Endothelial cell of umbilical vein (primary cell): ENCODE data around the gene R3HCC1L. TPM values are rescaled to one million over a fixed set of nuclear protein-coding genes. Genes with fewer than 3 reads are reported as not detected.

Experiments used
- BruUV-seq: library from RNA; stranded (reverse); fragments of 400-500 nt; replicated peaks from 2 replicates; lab custom pipeline; 2021; lab: Mats Ljungman, UMichigan
- CTCF ChIA-PET: fragments of 300-600, 350-600 bp; sonication (Branson Sonifier 250); formaldehyde crosslinking; loops from one replicate; lab custom pipeline; 2021; ENCODE audit warnings: antibody characterized with exemption, inconsistent platforms; lab: Charles Lee
- POLR2A ChIA-PET: fragments of 300-600, 350-600 bp; sonication (Branson Sonifier 250); formaldehyde crosslinking; loops from one replicate; lab custom pipeline; 2021; ENCODE audit warnings: antibody characterized with exemption, inconsistent platforms; lab: Charles Lee
- DNase-seq: peaks from one replicate; pipeline ENCODE4 v3.0.0-alpha.2; 2011; ENCODE audit warnings: low read depth, low spot score
- FAIRE-seq: peaks from 2 replicates; lab custom pipeline; 2011; peaks lifted over from hg19 to GRCh38; lab: Jason Lieb, UNC
- H2AFZ ChIP-seq: 2 replicates; pipeline ENCODE4 v1.6.0; 2012; ENCODE audit warnings: low read depth, low read length, control low read depth, inconsistent platforms
- H3K27ac ChIP-seq: 2 replicates; pipeline ENCODE4 v1.5.1; 2011; ENCODE audit warnings: low read depth, mild to moderate bottlenecking, control low read depth, low read length, moderate library complexity; ENCODE audit not compliant: insufficient read depth
- H3K27me3 ChIP-seq, 2 experiments: 2 replicates each; pipeline versions ENCODE4 v1.6.0 to v1.6.1; 2011; ENCODE audit warnings: low read length in 2 of 2, mixed read lengths in 1 of 2; ENCODE audit not compliant: control insufficient read depth in 2 of 2, insufficient read depth in 2 of 2
- H3K36me3 ChIP-seq, 2 experiments: 2 replicates in 1 of 2; 3 replicates in 1 of 2; pipeline ENCODE4 v1.5.1; 2011; ENCODE audit warnings: low read length in 2 of 2, mild to moderate bottlenecking in 1 of 2, moderate library complexity in 1 of 2; ENCODE audit not compliant: control insufficient read depth in 2 of 2, insufficient read depth in 2 of 2; ENCODE audit errors: extremely low read depth in 1 of 2
- H3K4me1 ChIP-seq: 3 replicates; pipeline ENCODE4 v1.5.1; 2011; ENCODE audit warnings: mild to moderate bottlenecking, low read length; ENCODE audit not compliant: control insufficient read depth, insufficient read depth; ENCODE audit errors: extremely low read depth
- H3K4me2 ChIP-seq: 2 replicates; pipeline ENCODE4 v1.6.1; 2011; ENCODE audit warnings: low read length, control low read depth, mixed read lengths; ENCODE audit not compliant: insufficient read depth
- H3K4me3 ChIP-seq, 3 experiments: fragments of 200-600 bp in 1 of 3; sonication (generic), shearing (Covaris generic) in 1 of 3; replicated peaks in 1 of 3; 2 replicates each; pipeline ENCODE4 v1.5.1; 2011 to 2016; ENCODE audit warnings: control low read depth in 3 of 3, low read length in 3 of 3, mild to moderate bottlenecking in 2 of 3, inconsistent platforms in 1 of 3, low read depth in 1 of 3, moderate library complexity in 1 of 3; ENCODE audit not compliant: insufficient read depth in 1 of 3
- H3K79me2 ChIP-seq: 2 replicates; pipeline ENCODE4 v1.6.0; 2012; ENCODE audit warnings: low read length, inconsistent platforms; ENCODE audit not compliant: control insufficient read depth, insufficient read depth
- H3K9ac ChIP-seq: replicated peaks from 2 replicates; pipeline ENCODE3; 2011; ENCODE audit warnings: low read length, control low read depth; ENCODE audit not compliant: insufficient read depth; ENCODE audit errors: extremely low read depth
- H3K9me1 ChIP-seq: replicated peaks from 3 replicates; pipeline ENCODE4 v1.6.0; 2011; ENCODE audit warnings: mild to moderate bottlenecking, low read length; ENCODE audit not compliant: control insufficient read depth, insufficient read depth; ENCODE audit errors: extremely low read depth
- H3K9me3 ChIP-seq: replicated peaks from 2 replicates; pipeline ENCODE4 v1.5.1; 2012; ENCODE audit warnings: low read length, inconsistent platforms; ENCODE audit not compliant: control insufficient read depth, insufficient read depth
- H4K20me1 ChIP-seq: replicated peaks from 2 replicates; pipeline ENCODE3; 2011; ENCODE audit warnings: mild to moderate bottlenecking, low read length; ENCODE audit not compliant: control insufficient read depth, insufficient read depth; ENCODE audit errors: extremely low read depth
- CTCF ChIP-seq, 2 donors: IDR thresholded peaks; 1 replicate in 1 of 2; 2 replicates in 1 of 2; pipeline ENCODE4 v1.5.1; 2011; ENCODE audit warnings: low read length in 2 of 2, mild to moderate bottlenecking in 2 of 2, moderate library complexity in 2 of 2, control low read depth in 1 of 2, inconsistent platforms in 1 of 2, low read depth in 1 of 2; ENCODE audit not compliant: insufficient read depth in 1 of 2; ENCODE audit errors: extremely low read depth in 1 of 2
- EZH2 ChIP-seq: IDR thresholded peaks from 2 replicates; pipeline ENCODE4 v1.6.1; 2012; ENCODE audit warnings: borderline replicate concordance, low read depth, mild to moderate bottlenecking, moderate library complexity, low read length, inconsistent platforms; ENCODE audit not compliant: severe bottlenecking
- FOS ChIP-seq: IDR thresholded peaks from 2 replicates; pipeline ENCODE4 v1.6.1; 2011; ENCODE audit warnings: mild to moderate bottlenecking, low read length, moderate library complexity, borderline replicate concordance; ENCODE audit not compliant: insufficient read depth
- GATA2 ChIP-seq: IDR thresholded peaks from 2 replicates; pipeline ENCODE4 v1.7.0; 2011; ENCODE audit warnings: low read depth, mild to moderate bottlenecking, moderate library complexity, mixed read lengths, low read length; ENCODE audit not compliant: insufficient read length, insufficient read depth
- JUN ChIP-seq: IDR thresholded peaks from 2 replicates; pipeline ENCODE4 v1.6.1; 2011; ENCODE audit warnings: borderline replicate concordance, low read depth; ENCODE audit not compliant: insufficient read length, insufficient read depth
- MAX ChIP-seq: IDR thresholded peaks from 2 replicates; pipeline ENCODE4 v1.6.1; 2011; ENCODE audit not compliant: insufficient read depth, insufficient read length
- MYC ChIP-seq: IDR thresholded peaks from one replicate; pipeline ENCODE4 v1.6.1; 2011; ENCODE audit warnings: mild to moderate bottlenecking, low read depth, low read length
- POLR2A ChIP-seq: IDR thresholded peaks from 2 replicates; pipeline ENCODE4 v1.6.1; 2012; ENCODE audit warnings: low read depth, mild to moderate bottlenecking, control low read depth, low read length
- POLR2AphosphoS5 ChIP-seq: IDR thresholded peaks from 2 replicates; pipeline ENCODE4 v1.6.1; 2012; ENCODE audit warnings: low read depth, mild to moderate bottlenecking, control low read depth, low read length, moderate library complexity; ENCODE audit not compliant: insufficient read depth
- dilution Hi-C: fragments of 300-500 bp; cut with MboI; formaldehyde crosslinking; loops from one replicate; pipeline ENCODE4 v1.15.0; 2019; ENCODE audit warnings: low sequenced_read_pairs; ENCODE audit not compliant: extremely low pct_ligation_motif_present
- intact Hi-C: fragments of 100-400 bp; cut with micrococcal nuclease; formaldehyde crosslinking; loops from one replicate; pipeline ENCODE4 v1.10.0; 2022
- polyA plus RNA-seq, 4 experiments: library from polyadenylated mRNA; depleted of rRNA in 3 of 4; stranded (reverse) in 3 of 4; unstranded in 1 of 4; fragments of >200 nt; gene quantifications; 2 replicates each; pipeline versions ENCODE4 v1.2.1 to v1.2.3, GENCODE V29; 2011 to 2012; ENCODE audit warnings: missing spikeins in 1 of 4
- total RNA-seq: library from RNA; stranded (reverse); gene quantifications from 2 replicates; pipeline ENCODE4 v1.2.3, GENCODE V29; 2021

R3HCC1L gene
- total and polyA plus RNA-seq, 2 donors (not counting 3 experiments of a cell fraction or from before 2014, with no cell fraction given): 6.3 to 12.4 TPM

- DNase-seq (no peak), FAIRE-seq (no peak)
- Histone ChIP-seq H3K4me3 (no peak overlapping the region), H3K4me2 (no peak overlapping the region), H3K79me2 (no peaks in the 10 kb centered on the region), H3K27ac (no peak overlapping the region), H3K27me3 (no peaks in the 10 kb centered on the region), H3K9ac (no peak overlapping the region), H3K9me1 (no peaks in the 10 kb centered on the region), H3K9me3 (no peaks in the 10 kb centered on the region), H4K20me1 (no peaks in the 10 kb centered on the region), H2AFZ (no peak overlapping the region), H3K36me3 (no peaks in the 10 kb centered on the region), H3K4me1 (no peaks in the 10 kb centered on the region)
- TF ChIP-seq MYC (no peak), GATA2 (no peak), JUN (no peak), CTCF (IDR thresholded peaks at IDR 0.05; ENCODE audit: extremely low read depth in 1 of 2, insufficient read depth in 1 of 2, low read depth in 1 of 2, low read length in 2 of 2) (no peak)
- intact Hi-C loops: no loop called here
- dilution Hi-C loops: no loop called here
- no TSS peak for BruUV-seq
- ChIA-PET CTCF (no interaction called here), POLR2A (no interaction called here)
Measured at GRCh38 chr10:98257961-98258360, 123.5 kb downstream of the R3HCC1L start.

- no peaks in the 10 kb centered on the region for H4K20me1 ChIP-seq
- CTCF ChIA-PET: interaction anchor here (0.8 kb wide), 1 partner anchor 88 kb away, joined by 3 read pairs; no protein-coding TSS in a partner anchor
- no peaks in the 10 kb centered on the region for H3K4me1 ChIP-seq
- H3K4me3 ChIP-seq: no peak overlapping the region
- H3K27me3 ChIP-seq: no peaks in the 10 kb centered on the region
- dilution Hi-C loops (no loop called here), intact Hi-C loops (no loop called here)
- H3K79me2 ChIP-seq: no peaks in the 10 kb centered on the region
- no peaks in the 10 kb centered on the region for H3K36me3 ChIP-seq
- DNase-seq: no peak
- H3K27ac ChIP-seq: no peak overlapping the region
- H3K4me2 ChIP-seq: no peak overlapping the region
- no peak overlapping the region for H3K9ac ChIP-seq
- no peaks in the 10 kb centered on the region for H3K9me1 ChIP-seq
- BruUV-seq: no TSS peak
- no peak for FAIRE-seq
- H3K9me3 ChIP-seq: no peaks in the 10 kb centered on the region
- no peak overlapping the region for H2AFZ ChIP-seq
- TF ChIP-seq POLR2AphosphoS5 (no peak), EZH2 (no peak), CTCF (IDR thresholded peaks at IDR 0.05; ENCODE audit: extremely low read depth in 1 of 2, insufficient read depth in 1 of 2, low read depth in 1 of 2, low read length in 2 of 2) (no peak), FOS (no peak), GATA2 (no peak), MAX (no peak), MYC (no peak), POLR2A (no peak), JUN (no peak)
- POLR2A ChIA-PET: no interaction called here
Measured at GRCh38 chr10:98258683-98259454, 124.4 kb downstream of the R3HCC1L start.
